GM12873 (cell line): ENCODE results near the gene TIAL1.

Experiments used
- CTCF ChIP-seq: IDR thresholded peaks from 2 replicates; pipeline ENCODE4 v1.5.1; 2012; ENCODE audit warnings: low read depth, mild to moderate bottlenecking, moderate library complexity, low read length, control low read depth; ENCODE audit not compliant: insufficient read depth; ENCODE audit errors: missing control alignments

TIAL1 gene

GRCh38 chr10:119526621-119527592 is 69.9 kb downstream of the TIAL1 start:
- peak; percentile 46 for TF ChIP-seq CTCF

- no peak for TF ChIP-seq CTCF
These were observed 70.6 kb downstream of the TIAL1 start for GRCh38 chr10:119526149-119526548.

GRCh38 chr10:119525116-119525515 is 71.6 kb downstream of the TIAL1 start:
- no peak for TF ChIP-seq CTCF

GRCh38 chr10:119524720-119525070 is 72.1 kb downstream of the TIAL1 start:
- no peak for TF ChIP-seq CTCF

GRCh38 chr10:119523895-119524719 is 72.7 kb downstream of the TIAL1 start:
- no peak for TF ChIP-seq CTCF
